Chondrocyte (in vitro differentiated cells): ENCODE results near the gene HUNK. TPM values are rescaled to one million over a fixed set of nuclear protein-coding genes. Genes with fewer than 3 reads are reported as not detected.

Experiments
- DNase-seq: peaks from one replicate; pipeline ENCODE4 v3.0.0; 2021; ENCODE audit warnings: mixed read lengths, low spot score
- H3K27ac Mint-ChIP-seq: one replicate; pipeline ENCODE4 v1.8.0; 2021; ENCODE audit warnings: mild to moderate bottlenecking, moderate library complexity, mixed read lengths; ENCODE audit not compliant: unreplicated experiment
- H3K27me3 Mint-ChIP-seq: 2 replicates; pipeline ENCODE4 v1.8.0; 2021; ENCODE audit warnings: low read depth, mixed read lengths
- H3K36me3 Mint-ChIP-seq: 2 replicates; pipeline ENCODE4 v1.8.0; 2021; ENCODE audit warnings: low read depth, mixed read lengths
- H3K4me1 Mint-ChIP-seq: 2 replicates; pipeline ENCODE4 v1.8.0; 2021; ENCODE audit warnings: low read depth, mild to moderate bottlenecking, mixed read lengths
- H3K4me3 Mint-ChIP-seq: one replicate; pipeline ENCODE4 v1.8.0; 2021; ENCODE audit warnings: mild to moderate bottlenecking, moderate library complexity, mixed read lengths; ENCODE audit not compliant: unreplicated experiment
- H3K9me3 Mint-ChIP-seq: 2 replicates; pipeline ENCODE4 v1.8.0; 2021; ENCODE audit warnings: low read depth, mixed read lengths
- CTCF ChIP-seq: fragments of 200-600 bp; sonication (generic); IDR thresholded peaks from 2 replicates; pipeline ENCODE4 v1.5.0; 2021; ENCODE audit warnings: antibody characterized with exemption, mild to moderate bottlenecking, moderate library complexity
- total RNA-seq: library from RNA; stranded (reverse); gene quantifications from 3 replicates; pipeline ENCODE4 v1.2.1, GENCODE V29; 2021

The HUNK gene
- total RNA-seq, 1 donor from 2014 or later = 1.6 TPM

GRCh38 chr21:31957631-31958030 lies 84.8 kb downstream of the HUNK start:
- H3K27me3 Mint-ChIP-seq = no peaks in the 10 kb centered on the region
- no peak for TF ChIP-seq CTCF
- H3K27ac Mint-ChIP-seq = no peak overlapping the region
- H3K4me1 Mint-ChIP-seq = peaks cover 2% of the 10 kb centered on the region
- H3K4me3 Mint-ChIP-seq = no peak overlapping the region
- H3K9me3 Mint-ChIP-seq = peaks cover 7% of the 10 kb centered on the region
- H3K36me3 Mint-ChIP-seq = peaks cover 1% of the 10 kb centered on the region
- DNase-seq = no peak

GRCh38 chr21:31959881-31960280 lies 87.1 kb downstream of the HUNK start:
- no peaks in the 10 kb centered on the region for H3K27me3 Mint-ChIP-seq
- H3K4me3 Mint-ChIP-seq = no peak overlapping the region
- H3K36me3 Mint-ChIP-seq = peaks cover 1% of the 10 kb centered on the region
- H3K4me1 Mint-ChIP-seq = no peaks in the 10 kb centered on the region
- peaks cover 7% of the 10 kb centered on the region for H3K9me3 Mint-ChIP-seq
- TF ChIP-seq CTCF = no peak
- DNase-seq = no peak
- H3K27ac Mint-ChIP-seq = no peak overlapping the region

GRCh38 chr21:31961027-31961426 lies 88.2 kb downstream of the HUNK start:
- H3K27me3 Mint-ChIP-seq = no peaks in the 10 kb centered on the region
- peaks cover 1% of the 10 kb centered on the region for H3K36me3 Mint-ChIP-seq
- no peak overlapping the region for H3K27ac Mint-ChIP-seq
- H3K4me3 Mint-ChIP-seq = no peak overlapping the region
- no peaks in the 10 kb centered on the region for H3K4me1 Mint-ChIP-seq
- no peak for TF ChIP-seq CTCF
- H3K9me3 Mint-ChIP-seq = peaks cover 7% of the 10 kb centered on the region
- no peak for DNase-seq

- Mint-ChIP-seq H3K36me3 (peaks cover 1% of the 10 kb centered on the region), H3K4me3 (no peak overlapping the region), H3K27me3 (no peaks in the 10 kb centered on the region), H3K4me1 (no peaks in the 10 kb centered on the region), H3K27ac (no peak overlapping the region), H3K9me3 (peaks cover 5% of the 10 kb centered on the region)
- no peak for TF ChIP-seq CTCF
- no peak for DNase-seq
These were observed 88.9 kb downstream of the HUNK start for GRCh38 chr21:31961704-31962103.

- Mint-ChIP-seq H3K4me3 (no peak overlapping the region), H3K27ac (no peak overlapping the region), H3K9me3 (peaks cover 3% of the 10 kb centered on the region), H3K4me1 (no peaks in the 10 kb centered on the region), H3K36me3 (peaks cover 1% of the 10 kb centered on the region), H3K27me3 (no peaks in the 10 kb centered on the region)
- no peak for TF ChIP-seq CTCF
- DNase-seq = no peak
These were observed 91.9 kb downstream of the HUNK start for GRCh38 chr21:31964692-31965091.
